Transverse colon (tissue), 4 donors: ENCODE measurements around the gene HOXC4. TPM values are rescaled to one million over a fixed set of nuclear protein-coding genes. Genes with fewer than 3 reads are reported as not detected.

ENCODE experiments used
- DNase-seq: peaks from one replicate; pipeline ENCODE4 v3.0.0-alpha.2; 2019
- H3K27ac ChIP-seq, 4 donors: fragments of 200-600 bp; sonication (generic); 2 replicates each; pipeline ENCODE4 v1.5.1; 2016 to 2018; ENCODE audit warnings: inconsistent platforms in 4 of 4
- H3K27me3 ChIP-seq: fragments of 200-600 bp; sonication (generic); 2 replicates; pipeline ENCODE4 v1.5.1; 2017; ENCODE audit warnings: inconsistent platforms
- H3K36me3 ChIP-seq, 4 donors: fragments of 200-600 bp; sonication (generic); 2 replicates each; pipeline ENCODE4 v1.5.1; 2017 to 2019; ENCODE audit warnings: inconsistent platforms in 4 of 4
- H3K4me1 ChIP-seq, 4 donors: fragments of 200-600 bp; sonication (generic); 2 replicates each; pipeline ENCODE4 v1.5.1; 2017 to 2020; ENCODE audit warnings: inconsistent platforms in 4 of 4
- H3K4me3 ChIP-seq, 4 donors: fragments of 200-600 bp; sonication (generic); 1 replicate in 1 of 4; 2 replicates in 3 of 4; pipeline versions ENCODE4 v1.5.1 to v1.6.1; 2017 to 2019; ENCODE audit warnings: inconsistent platforms in 4 of 4
- H3K9me3 ChIP-seq, 2 donors: fragments of 200-600 bp; sonication (generic); 2 replicates each; pipeline ENCODE4 v1.5.1; 2017 to 2019; ENCODE audit warnings: inconsistent platforms in 2 of 2
- CTCF ChIP-seq, 5 experiments: fragments of 200-600 bp in 3 of 5; fragments of 450-650 bp in 2 of 5; sonication (generic) in 3 of 5; IDR thresholded peaks; 1 replicate in 2 of 5; 2 replicates in 3 of 5; pipeline ENCODE4 v1.5.1; 2016 to 2017; ENCODE audit warnings: antibody characterized with exemption in 5 of 5, inconsistent platforms in 3 of 5, mild to moderate bottlenecking in 2 of 5, moderate library complexity in 1 of 5
- EP300 ChIP-seq: sonication (generic); formaldehyde crosslinking; IDR thresholded peaks from one replicate; pipeline ENCODE4 v1.6.1; 2017; ENCODE audit warnings: antibody characterized with exemption, low read depth
- POLR2A ChIP-seq: fragments of 450-650 bp; IDR thresholded peaks from one replicate; pipeline ENCODE4 v1.6.1; 2016; ENCODE audit warnings: antibody characterized with exemption, mild to moderate bottlenecking, moderate library complexity
- POLR2AphosphoS5 ChIP-seq, 3 donors: sonication (generic); formaldehyde crosslinking; IDR thresholded peaks; one replicate each; pipeline ENCODE4 v1.6.1; 2016; ENCODE audit warnings: antibody characterized with exemption in 3 of 3
- WGBS, 2 donors: methylation state at CpG; one replicate each; pipeline ENCODE4 v1.1.5; 2018; ENCODE audit warnings: low coverage in 1 of 2; 5-methylcytosine and 5-hydroxymethylcytosine counted together
- in situ Hi-C, 4 donors: fragments of 200-750 bp; cut with MboI; loops; one replicate each; pipeline versions ENCODE4 v1.15.0 to v1.15.1; 2017; ENCODE audit warnings: low sequenced_read_pairs in 3 of 4, low pct_ligation_motif_present in 1 of 4, low pct_unique_long_range_greater_than_20kb in 1 of 4
- intact Hi-C: fragments of 100-400 bp; cut with DNase I; formaldehyde crosslinking; loops from one replicate; pipeline ENCODE4 v1.15.1; 2023; ENCODE audit warnings: low total_unique reads
- total RNA-seq, 4 donors: library from RNA; depleted of rRNA; stranded (reverse); fragments of >200 nt; gene quantifications; one replicate each; pipeline ENCODE4 v1.1.0, GENCODE V29; 2016

HOXC4 gene
- total RNA-seq, 4 donors from 2014 or later: 0.64 to 0.68 TPM; not detected in 2

- TF ChIP-seq CTCF (IDR thresholded peaks at IDR 0.05): no peak
- no peak for TF ChIP-seq POLR2A
- TF ChIP-seq EP300: no peak
- TF ChIP-seq POLR2AphosphoS5 (IDR thresholded peaks at IDR 0.05): no peak
- WGBS, 2 donors: 12 to 23% methylated on average over 9 to 23 of the region's 23 CpGs
- Histone ChIP-seq H3K27ac (no peak overlapping the region), H3K4me3 (no peak overlapping the region), H3K36me3 (no peaks in the 10 kb centered on the region), H3K9me3 (no peaks in the 10 kb centered on the region), H3K27me3 (peaks cover 100% of the 10 kb centered on the region), H3K4me1 (peaks cover 12 to 44% (median 23%) of the 10 kb centered on the region in 4 donors)
- intact Hi-C loops: no loop called here
- in situ Hi-C loops: no loop called here
- DNase-seq: no peak
Measured at GRCh38 chr12:54015018-54015931, 38.4 kb upstream of the HOXC4 start.

GRCh38 chr12:54016051-54016450, 37.6 kb upstream of the HOXC4 start:
- intact Hi-C loops: no loop called here
- WGBS, 2 donors: 19 to 20% methylated on average over 2 to 3 of the region's 3 CpGs
- H3K9me3 ChIP-seq: no peaks in the 10 kb centered on the region
- in situ Hi-C loops: no loop called here
- DNase-seq: no peak
- H3K36me3 ChIP-seq: no peaks in the 10 kb centered on the region
- no peak for TF ChIP-seq EP300
- no peak for TF ChIP-seq POLR2A
- TF ChIP-seq CTCF (IDR thresholded peaks at IDR 0.05): no peak
- TF ChIP-seq POLR2AphosphoS5 (IDR thresholded peaks at IDR 0.05): no peak
- peak overlapping the region in 1 of 4 donors; percentile 63 for H3K27ac ChIP-seq
- no peak overlapping the region for H3K4me3 ChIP-seq
- peaks cover 12 to 40% (median 22%) of the 10 kb centered on the region in 4 donors for H3K4me1 ChIP-seq
- peaks cover 100% of the 10 kb centered on the region for H3K27me3 ChIP-seq

GRCh38 chr12:54016478-54016964, 37.1 kb upstream of the HOXC4 start:
- Histone ChIP-seq H3K4me3 (peak overlapping the region in 1 of 4 donors; percentile 38), H3K27ac (peak overlapping the region in 1 of 4 donors; percentile 63), H3K36me3 (no peaks in the 10 kb centered on the region), H3K9me3 (no peaks in the 10 kb centered on the region), H3K27me3 (peaks cover 100% of the 10 kb centered on the region), H3K4me1 (peaks cover 12 to 36% (median 19%) of the 10 kb centered on the region in 4 donors)
- in situ Hi-C loops (no loop called here), intact Hi-C loops (no loop called here)
- TF ChIP-seq POLR2AphosphoS5 (IDR thresholded peaks at IDR 0.05): no peak
- TF ChIP-seq CTCF (IDR thresholded peaks at IDR 0.05): no peak
- TF ChIP-seq EP300: no peak
- TF ChIP-seq POLR2A: no peak
- WGBS, 2 donors: 4% methylated on average over 4 to 25 of the region's 25 CpGs
- DNase-seq: no peak

- Histone ChIP-seq H3K4me3 (peak overlapping the region; percentile 5 to 38 (median 20)), H3K27me3 (peaks cover 100% of the 10 kb centered on the region), H3K27ac (peak overlapping the region in 1 of 4 donors; percentile 63), H3K9me3 (no peaks in the 10 kb centered on the region), H3K36me3 (no peaks in the 10 kb centered on the region), H3K4me1 (peaks cover 12 to 34% (median 19%) of the 10 kb centered on the region in 4 donors)
- intact Hi-C loops: no loop called here
- TF ChIP-seq POLR2AphosphoS5 (IDR thresholded peaks at IDR 0.05) (no peak), CTCF (IDR thresholded peaks at IDR 0.05) (no peak), EP300 (no peak), POLR2A (no peak)
- 2 to 5% methylated on average over 15 to 24 of the region's 24 CpGs for WGBS, 2 donors
- no peak for DNase-seq
- in situ Hi-C loops: no loop called here
Measured at GRCh38 chr12:54017027-54017788, 36.4 kb upstream of the HOXC4 start.
